Epithelial cell of proximal tubule (primary cell): ENCODE results near the gene CPT2. TPM values are rescaled to one million over a fixed set of nuclear protein-coding genes. Genes with fewer than 3 reads are reported as not detected.

Source experiments
- DNase-seq: peaks from one replicate; pipeline ENCODE4 v3.0.0-alpha.2; 2011; ENCODE audit warnings: low read depth
- H3K4me3 ChIP-seq: 2 replicates; pipeline ENCODE4 v1.5.1; 2011; ENCODE audit warnings: low read depth, mild to moderate bottlenecking, low read length
- CTCF ChIP-seq: conservative IDR thresholded peaks from 2 replicates; pipeline ENCODE4 v1.5.1; 2012; ENCODE audit warnings: low read depth, mild to moderate bottlenecking, low read length
- total RNA-seq: library from RNA; depleted of rRNA; stranded (reverse); fragments of >200 nt; gene quantifications from 2 replicates; pipeline ENCODE4 v1.2.3, GENCODE V29; 2015

The CPT2 gene
- total RNA-seq, 1 donor from 2014 or later, result 11.9 TPM

DNA sequence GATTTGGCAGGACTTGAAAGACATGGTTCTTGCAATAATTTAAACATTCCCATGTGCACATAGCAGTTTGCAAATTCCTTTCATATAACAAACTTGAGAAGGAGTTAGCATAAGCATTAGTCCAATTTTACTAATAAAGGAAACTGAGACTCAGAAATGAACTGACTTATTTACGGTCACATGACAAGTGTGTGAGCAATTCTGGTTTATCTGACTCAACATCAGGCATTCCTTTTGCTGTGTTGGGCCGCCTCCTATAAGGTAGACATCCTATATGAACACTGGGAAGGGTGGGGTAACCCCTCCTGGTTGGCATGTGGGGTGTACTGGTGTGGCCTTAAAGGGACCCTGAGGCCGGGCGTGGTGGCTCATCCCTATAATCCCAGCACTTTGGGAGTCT lies 8.5 kb upstream of the CPT2 start:
- no peak for DNase-seq
- H3K4me3 ChIP-seq, result no peak overlapping the region
- no peak for TF ChIP-seq CTCF

DNA sequence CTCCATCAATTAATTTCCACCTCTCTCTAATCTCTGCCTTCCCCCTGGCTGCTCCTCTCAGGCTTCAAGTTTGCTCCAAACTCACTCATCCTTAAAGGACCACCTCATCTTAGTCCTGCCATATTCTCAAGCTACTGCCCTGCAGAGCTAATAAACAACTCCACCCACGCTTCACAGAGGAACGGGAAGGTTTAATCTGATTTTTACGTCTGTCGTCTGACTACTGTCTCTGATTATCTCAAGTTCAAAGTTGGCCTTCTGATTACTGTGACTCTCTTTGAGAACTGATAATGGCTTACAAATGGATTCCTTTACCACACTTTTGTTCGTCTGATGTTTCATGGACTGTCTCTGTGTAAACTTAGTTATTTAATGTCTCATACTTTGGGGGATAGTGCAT lies 7.6 kb upstream of the CPT2 start:
- no peak for TF ChIP-seq CTCF
- DNase-seq, result no peak
- H3K4me3 ChIP-seq, result no peak overlapping the region

- DNase-seq, result no peak
- TF ChIP-seq CTCF, result no peak
- H3K4me3 ChIP-seq, result no peak overlapping the region
Measured at GRCh38 chr1:53190210-53190611, 6.4 kb upstream of the CPT2 start.

GRCh38 chr1:53195246-53196016 lies 1.2 kb upstream of the CPT2 start:
- no peak overlapping the region for H3K4me3 ChIP-seq
- no peak for TF ChIP-seq CTCF

GRCh38 chr1:53196017-53196484 lies 573 bp upstream of the CPT2 start:
- TF ChIP-seq CTCF, result no peak
- H3K4me3 ChIP-seq, result peak overlapping the region; percentile 98
- DNase-seq, result no peak

More at GRCh38 chr1:53195246-53196016, 1.2 kb upstream of the CPT2 start:
- no peak for DNase-seq

- peak overlapping the region; percentile 98 for H3K4me3 ChIP-seq
- TF ChIP-seq CTCF, result no peak
- DNase-seq, result no peak
Measured at GRCh38 chr1:53197291-53198200, 922 bp downstream of the CPT2 start.
